ENCODE measurements around the gene VCX.

The VCX gene

GRCh38 chrX:7876957-7877356 is 34.0 kb downstream of the VCX start:
- H3K27me3 ChIP-seq (ENCODE audit: control insufficient read depth in 3 of 3, insufficient read depth in 3 of 3, low read depth in 1 of 3, low read length in 3 of 3) = no peaks in the 10 kb centered on the region
- H3K14ac ChIP-seq (ENCODE audit: low read length) = no peak overlapping the region
- no peaks in the 10 kb centered on the region for H3K36me3 ChIP-seq (replicated peaks in 1 of 2; ENCODE audit: control insufficient read depth in 2 of 2, insufficient read depth in 2 of 2, low read length in 2 of 2)
- H3K27ac ChIP-seq (replicated peaks; ENCODE audit: low read length) = no peak overlapping the region
- DNase-seq (ENCODE audit: low spot score) = no peak
- H3K4me2 ChIP-seq (ENCODE audit: insufficient read depth, low read length, poor library complexity, severe bottlenecking) = no peak overlapping the region
- no peak overlapping the region for H2BK15ac ChIP-seq (ENCODE audit: low read length)
- H3K4me3 ChIP-seq (ENCODE audit: low read length in 2 of 2) = no peak overlapping the region
- H3K79me1 ChIP-seq (ENCODE audit: low read depth, low read length) = no peaks in the 10 kb centered on the region
- no peaks in the 10 kb centered on the region for H3K4me1 ChIP-seq (ENCODE audit: control insufficient read depth in 2 of 2, insufficient read depth in 1 of 2, low read depth in 1 of 2, low read length in 2 of 2)
- WGBS, 2 donors (ENCODE audit: extremely low coverage in 2 of 2, insufficient read length in 2 of 2, insufficient replicate concordance in 1 of 2) = no CpG with 5 or more reads among the region's 2 CpGs
- no peak overlapping the region for H2AFZ ChIP-seq (ENCODE audit: low read length)
- H3K18ac ChIP-seq (ENCODE audit: low read length) = no peak overlapping the region
- H4K91ac ChIP-seq (ENCODE audit: low read depth, low read length, poor library complexity) = no peak overlapping the region
- no peak overlapping the region for H3K9ac ChIP-seq (ENCODE audit: low read depth, low read length, poor library complexity)
- no peak overlapping the region for H2BK12ac ChIP-seq (ENCODE audit: low read length)
- H2AK5ac ChIP-seq (ENCODE audit: low read depth, low read length) = no peak overlapping the region
- H3K9me3 ChIP-seq (replicated peaks in 1 of 2; ENCODE audit: control insufficient read depth in 2 of 2, insufficient read depth in 1 of 2, low read depth in 1 of 2, low read length in 2 of 2) = no peaks in the 10 kb centered on the region
- no peak overlapping the region for H4K8ac ChIP-seq (ENCODE audit: low read depth, low read length)
- H2BK120ac ChIP-seq (ENCODE audit: low read depth, low read length) = no peak overlapping the region
- H2BK5ac ChIP-seq (ENCODE audit: low read length) = no peak overlapping the region
- no peak overlapping the region for H3K23ac ChIP-seq (ENCODE audit: low read depth, low read length, poor library complexity)
- H3K4ac ChIP-seq (ENCODE audit: low read length) = no peak overlapping the region

GRCh38 chrX:7889135-7889534 is 46.2 kb downstream of the VCX start:
- Histone ChIP-seq H3K79me1 (ENCODE audit: low read depth, low read length) (no peaks in the 10 kb centered on the region), H3K4ac (ENCODE audit: low read length) (no peak overlapping the region), H3K27ac (replicated peaks; ENCODE audit: low read length) (no peak overlapping the region), H3K27me3 (ENCODE audit: control insufficient read depth in 3 of 3, insufficient read depth in 3 of 3, low read depth in 1 of 3, low read length in 3 of 3) (no peaks in the 10 kb centered on the region), H2AK5ac (ENCODE audit: low read depth, low read length) (no peak overlapping the region), H4K8ac (ENCODE audit: low read depth, low read length) (no peak overlapping the region), H3K4me1 (ENCODE audit: control insufficient read depth in 2 of 2, insufficient read depth in 1 of 2, low read depth in 1 of 2, low read length in 2 of 2) (no peaks in the 10 kb centered on the region), H2BK15ac (ENCODE audit: low read length) (no peak overlapping the region), H2AFZ (ENCODE audit: low read length) (no peak overlapping the region), H3K9me3 (replicated peaks in 1 of 2; ENCODE audit: control insufficient read depth in 2 of 2, insufficient read depth in 1 of 2, low read depth in 1 of 2, low read length in 2 of 2) (no peaks in the 10 kb centered on the region), H2BK12ac (ENCODE audit: low read length) (no peak overlapping the region), H2BK5ac (ENCODE audit: low read length) (no peak overlapping the region), H3K18ac (ENCODE audit: low read length) (no peak overlapping the region), H4K91ac (ENCODE audit: low read depth, low read length, poor library complexity) (no peak overlapping the region), H3K23ac (ENCODE audit: low read depth, low read length, poor library complexity) (no peak overlapping the region), H3K4me2 (ENCODE audit: insufficient read depth, low read length, poor library complexity, severe bottlenecking) (no peak overlapping the region), H3K9ac (ENCODE audit: low read depth, low read length, poor library complexity) (no peak overlapping the region), H3K4me3 (ENCODE audit: low read length in 2 of 2) (no peak overlapping the region), H2BK120ac (ENCODE audit: low read depth, low read length) (no peak overlapping the region), H3K36me3 (replicated peaks in 1 of 2; ENCODE audit: control insufficient read depth in 2 of 2, insufficient read depth in 2 of 2, low read length in 2 of 2) (no peaks in the 10 kb centered on the region), H3K14ac (ENCODE audit: low read length) (no peak overlapping the region)
- DNase-seq (ENCODE audit: low spot score) = no peak
- no CpG with 5 or more reads among the region's 2 CpGs for WGBS, 2 donors (ENCODE audit: extremely low coverage in 2 of 2, insufficient read length in 2 of 2, insufficient replicate concordance in 1 of 2)

GRCh38 chrX:7889680-7890079 is 46.7 kb downstream of the VCX start:
- DNase-seq (ENCODE audit: low spot score) = no peak
- Histone ChIP-seq H3K4me2 (ENCODE audit: insufficient read depth, low read length, poor library complexity, severe bottlenecking) (no peak overlapping the region), H2BK12ac (ENCODE audit: low read length) (no peak overlapping the region), H3K23ac (ENCODE audit: low read depth, low read length, poor library complexity) (no peak overlapping the region), H3K4ac (ENCODE audit: low read length) (no peak overlapping the region), H2BK5ac (ENCODE audit: low read length) (no peak overlapping the region), H2AK5ac (ENCODE audit: low read depth, low read length) (no peak overlapping the region), H3K27ac (replicated peaks; ENCODE audit: low read length) (no peak overlapping the region), H2BK15ac (ENCODE audit: low read length) (no peak overlapping the region), H3K36me3 (replicated peaks in 1 of 2; ENCODE audit: control insufficient read depth in 2 of 2, insufficient read depth in 2 of 2, low read length in 2 of 2) (no peaks in the 10 kb centered on the region), H2BK120ac (ENCODE audit: low read depth, low read length) (no peak overlapping the region), H3K4me1 (ENCODE audit: control insufficient read depth in 2 of 2, insufficient read depth in 1 of 2, low read depth in 1 of 2, low read length in 2 of 2) (no peaks in the 10 kb centered on the region), H3K79me1 (ENCODE audit: low read depth, low read length) (no peaks in the 10 kb centered on the region), H3K9ac (ENCODE audit: low read depth, low read length, poor library complexity) (no peak overlapping the region), H3K9me3 (replicated peaks in 1 of 2; ENCODE audit: control insufficient read depth in 2 of 2, insufficient read depth in 1 of 2, low read depth in 1 of 2, low read length in 2 of 2) (no peaks in the 10 kb centered on the region), H4K91ac (ENCODE audit: low read depth, low read length, poor library complexity) (no peak overlapping the region), H3K14ac (ENCODE audit: low read length) (no peak overlapping the region), H2AFZ (ENCODE audit: low read length) (no peak overlapping the region), H3K27me3 (ENCODE audit: control insufficient read depth in 3 of 3, insufficient read depth in 3 of 3, low read depth in 1 of 3, low read length in 3 of 3) (no peaks in the 10 kb centered on the region), H4K8ac (ENCODE audit: low read depth, low read length) (no peak overlapping the region), H3K4me3 (ENCODE audit: low read length in 2 of 2) (no peak overlapping the region), H3K18ac (ENCODE audit: low read length) (no peak overlapping the region)
- no CpG with 5 or more reads among the region's 2 CpGs for WGBS, 2 donors (ENCODE audit: extremely low coverage in 2 of 2, insufficient read length in 2 of 2, insufficient replicate concordance in 1 of 2)

GRCh38 chrX:7891928-7892327 is 49.0 kb downstream of the VCX start:
- Histone ChIP-seq H3K18ac (ENCODE audit: low read length) (no peak overlapping the region), H3K4me2 (ENCODE audit: insufficient read depth, low read length, poor library complexity, severe bottlenecking) (no peak overlapping the region), H3K79me1 (ENCODE audit: low read depth, low read length) (no peaks in the 10 kb centered on the region), H3K9ac (ENCODE audit: low read depth, low read length, poor library complexity) (no peak overlapping the region), H2AFZ (ENCODE audit: low read length) (no peak overlapping the region), H2AK5ac (ENCODE audit: low read depth, low read length) (no peak overlapping the region), H3K9me3 (replicated peaks in 1 of 2; ENCODE audit: control insufficient read depth in 2 of 2, insufficient read depth in 1 of 2, low read depth in 1 of 2, low read length in 2 of 2) (no peaks in the 10 kb centered on the region), H3K4me1 (ENCODE audit: control insufficient read depth in 2 of 2, insufficient read depth in 1 of 2, low read depth in 1 of 2, low read length in 2 of 2) (no peaks in the 10 kb centered on the region), H3K36me3 (replicated peaks in 1 of 2; ENCODE audit: control insufficient read depth in 2 of 2, insufficient read depth in 2 of 2, low read length in 2 of 2) (no peaks in the 10 kb centered on the region), H4K8ac (ENCODE audit: low read depth, low read length) (no peak overlapping the region), H3K14ac (ENCODE audit: low read length) (no peak overlapping the region), H2BK12ac (ENCODE audit: low read length) (no peak overlapping the region), H2BK120ac (ENCODE audit: low read depth, low read length) (no peak overlapping the region), H3K27me3 (ENCODE audit: control insufficient read depth in 3 of 3, insufficient read depth in 3 of 3, low read depth in 1 of 3, low read length in 3 of 3) (no peaks in the 10 kb centered on the region), H4K91ac (ENCODE audit: low read depth, low read length, poor library complexity) (no peak overlapping the region), H3K4me3 (ENCODE audit: low read length in 2 of 2) (no peak overlapping the region), H3K27ac (replicated peaks; ENCODE audit: low read length) (no peak overlapping the region), H2BK15ac (ENCODE audit: low read length) (no peak overlapping the region), H3K23ac (ENCODE audit: low read depth, low read length, poor library complexity) (no peak overlapping the region), H2BK5ac (ENCODE audit: low read length) (no peak overlapping the region), H3K4ac (ENCODE audit: low read length) (no peak overlapping the region)
- no peak for DNase-seq (ENCODE audit: low spot score)
- no CpG with 5 or more reads among the region's 9 CpGs for WGBS, 2 donors (ENCODE audit: extremely low coverage in 2 of 2, insufficient read length in 2 of 2, insufficient replicate concordance in 1 of 2)
